Measurements from ENCODE around the gene SLC25A6. TPM values are rescaled to one million over a fixed set of nuclear protein-coding genes. Genes with fewer than 3 reads are reported as not detected.
"Not testable (repeated sequence)": the region's sequence is repeated elsewhere in the genome, so short reads cannot be mapped to it uniquely, and the experiment has no call there.

The SLC25A6 gene
- polyA plus RNA-seq, 1 experiment: 273 TPM

- ChIA-PET POLR2A (no interaction called here), CTCF (no interaction called here)
- Histone ChIP-seq H3K27me3 (ENCODE audit: control insufficient read depth, insufficient read depth, low read length) (no peaks in the 10 kb centered on the region), H3K4me3 (ENCODE audit: low read depth, low read length) (no peak overlapping the region), H3K9me3 (ENCODE audit: control insufficient read depth, insufficient read depth, low read length) (no peaks in the 10 kb centered on the region; the same call in 1 of the 2 replicates), H3K27ac (ENCODE audit: low read depth, low read length) (no peak overlapping the region)
- DNase-seq (ENCODE audit: low read depth, low spot score): no peak
- TF ChIP-seq CTCF (IDR thresholded peaks at IDR 0.05; ENCODE audit: low read depth, low read length): no peak
Measured at GRCh38 chrX:1412551-1413161, 20.7 kb upstream of the SLC25A6 start.

- ChIA-PET CTCF (no interaction called here), POLR2A (no interaction called here)
- Histone ChIP-seq H3K4me3 (ENCODE audit: low read depth, low read length) (no peak overlapping the region), H3K27me3 (ENCODE audit: control insufficient read depth, insufficient read depth, low read length) (no peaks in the 10 kb centered on the region), H3K27ac (ENCODE audit: low read depth, low read length) (no peak overlapping the region), H3K9me3 (ENCODE audit: control insufficient read depth, insufficient read depth, low read length) (no peaks in the 10 kb centered on the region; the same call in 1 of the 2 replicates)
- DNase-seq (ENCODE audit: low read depth, low spot score): no peak
- TF ChIP-seq CTCF (IDR thresholded peaks at IDR 0.05; ENCODE audit: low read depth, low read length): no peak
Measured at GRCh38 chrX:1411326-1411725, 19.4 kb upstream of the SLC25A6 start.

GRCh38 chrX:1407035-1407434 is 15.1 kb upstream of the SLC25A6 start:
- CTCF ChIA-PET: no interaction called here

GRCh38 chrX:1405769-1406168 is 13.9 kb upstream of the SLC25A6 start:
- DNase-seq (ENCODE audit: low read depth, low spot score); H3K9me3 ChIP-seq (ENCODE audit: control insufficient read depth, insufficient read depth, low read length); H3K27me3 ChIP-seq (ENCODE audit: control insufficient read depth, insufficient read depth, low read length); H3K4me3 ChIP-seq (ENCODE audit: low read depth, low read length); POLR2A ChIA-PET; CTCF ChIA-PET; H3K27ac ChIP-seq (ENCODE audit: low read depth, low read length): not testable (repeated sequence)

More at GRCh38 chrX:1407035-1407434, 15.1 kb upstream of the SLC25A6 start:
- Histone ChIP-seq H3K27ac (ENCODE audit: low read depth, low read length) (no peak overlapping the region), H3K9me3 (ENCODE audit: control insufficient read depth, insufficient read depth, low read length) (peaks cover 3% of the 10 kb centered on the region; the same call in 1 of the 2 replicates), H3K4me3 (ENCODE audit: low read depth, low read length) (no peak overlapping the region), H3K27me3 (ENCODE audit: control insufficient read depth, insufficient read depth, low read length) (no peaks in the 10 kb centered on the region)
- POLR2A ChIA-PET: no interaction called here
- no peak for TF ChIP-seq CTCF (IDR thresholded peaks at IDR 0.05; ENCODE audit: low read depth, low read length)
- no peak for DNase-seq (ENCODE audit: low read depth, low spot score)

GRCh38 chrX:1403867-1404266 is 12.0 kb upstream of the SLC25A6 start:
- DNase-seq (ENCODE audit: low read depth, low spot score); H3K27me3 ChIP-seq (ENCODE audit: control insufficient read depth, insufficient read depth, low read length); CTCF ChIA-PET; H3K27ac ChIP-seq (ENCODE audit: low read depth, low read length); H3K4me3 ChIP-seq (ENCODE audit: low read depth, low read length); H3K9me3 ChIP-seq (ENCODE audit: control insufficient read depth, insufficient read depth, low read length); POLR2A ChIA-PET: not testable (repeated sequence)

- no peak for TF ChIP-seq CTCF (IDR thresholded peaks at IDR 0.05; ENCODE audit: low read depth, low read length)
- no peak for DNase-seq (ENCODE audit: low read depth, low spot score)
- peaks cover 3% of the 10 kb centered on the region; the same call in 1 of the 2 replicates for H3K9me3 ChIP-seq (ENCODE audit: control insufficient read depth, insufficient read depth, low read length)
- ChIA-PET POLR2A (no interaction called here), CTCF (no interaction called here)
- H3K27ac ChIP-seq (ENCODE audit: low read depth, low read length): no peak overlapping the region
- H3K27me3 ChIP-seq (ENCODE audit: control insufficient read depth, insufficient read depth, low read length): no peaks in the 10 kb centered on the region
- H3K4me3 ChIP-seq (ENCODE audit: low read depth, low read length): no peak overlapping the region
Measured at GRCh38 chrX:1403228-1403627, 11.3 kb upstream of the SLC25A6 start.
